Left ventricle myocardium inferior (tissue), 1 donor: ENCODE measurements around the gene CXCL6. TPM values are rescaled to one million over a fixed set of nuclear protein-coding genes. Genes with fewer than 3 reads are reported as not detected.

Experiments used
- DNase-seq: peaks from one replicate; pipeline ENCODE4 v3.0.0-alpha.2; 2020
- H3K27ac ChIP-seq: fragments of 200-600 bp; replicated peaks from 2 replicates; pipeline ENCODE4 v1.8.0; 2021
- H3K27me3 ChIP-seq: fragments of 200-600 bp; 2 replicates; pipeline ENCODE4 v1.8.0; 2021; ENCODE audit warnings: low read depth
- H3K36me3 ChIP-seq: fragments of 200-600 bp; 2 replicates; pipeline ENCODE4 v1.8.0; 2021
- H3K4me1 ChIP-seq: fragments of 200-600 bp; 2 replicates; pipeline ENCODE4 v1.8.0; 2021
- H3K4me3 ChIP-seq: fragments of 200-600 bp; 2 replicates; pipeline ENCODE4 v1.8.0; 2021; ENCODE audit warnings: mild to moderate bottlenecking, moderate library complexity
- H3K9me3 ChIP-seq: fragments of 200-600 bp; replicated peaks from 2 replicates; pipeline ENCODE4 v1.8.0; 2021
- CTCF ChIP-seq: fragments of 200-600 bp; IDR thresholded peaks from 2 replicates; pipeline ENCODE4 v1.8.0; 2021; ENCODE audit warnings: antibody characterized with exemption, mild to moderate bottlenecking, borderline replicate concordance
- intact Hi-C: fragments of 100-400 bp; cut with micrococcal nuclease; formaldehyde crosslinking; loops from one replicate; pipeline ENCODE4 v1.11.0; 2022
- total RNA-seq: library from RNA; stranded (reverse); fragmentation: NEBNext Ultra II Directional; extraction: Animal tissue kit (Norgen Biotek cat#: 25700); gene quantifications from one replicate; pipeline ENCODE4 v1.2.1, GENCODE V29; 2021
- donor health status: DM: no; HTN: yes; CAD: no; lungs with severe emphysema.

The CXCL6 gene
- total RNA-seq, 1 donor from 2014 or later, result not detected

DNA sequence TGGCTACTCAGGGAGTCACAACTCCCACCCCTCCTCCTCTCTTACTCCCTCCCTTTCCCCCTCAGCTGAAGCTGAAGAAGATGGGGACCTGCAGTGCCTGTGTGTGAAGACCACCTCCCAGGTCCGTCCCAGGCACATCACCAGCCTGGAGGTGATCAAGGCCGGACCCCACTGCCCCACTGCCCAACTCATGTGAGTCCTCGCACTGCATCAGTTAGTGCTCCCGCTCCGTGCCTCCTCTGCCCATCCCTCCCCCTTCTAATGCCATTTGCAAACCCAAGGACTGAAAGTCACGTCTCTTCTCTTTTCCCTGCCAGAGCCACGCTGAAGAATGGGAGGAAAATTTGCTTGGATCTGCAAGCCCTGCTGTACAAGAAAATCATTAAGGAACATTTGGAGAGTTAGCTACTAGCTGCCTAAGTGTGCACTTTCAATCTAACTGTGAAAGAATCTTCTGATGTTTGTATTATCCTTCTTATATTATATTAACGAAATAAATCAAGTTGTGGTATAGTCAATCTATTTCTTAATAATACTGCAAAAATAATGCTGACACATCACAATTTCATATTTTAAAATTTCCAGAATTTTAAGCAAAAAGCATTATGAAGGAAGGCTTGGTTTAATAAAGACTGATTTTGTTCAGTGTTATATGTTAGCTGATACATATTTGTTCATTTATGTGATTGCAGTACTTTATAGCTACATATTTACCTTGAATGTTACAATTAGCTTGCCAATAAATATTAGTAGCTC is 17.4 kb downstream of the CXCL6 start:
- Histone ChIP-seq H3K4me1 (peaks cover 7% of the 10 kb centered on the region), H3K27me3 (peaks cover 31% of the 10 kb centered on the region), H3K9me3 (no peaks in the 10 kb centered on the region), H3K27ac (no peak overlapping the region), H3K36me3 (no peaks in the 10 kb centered on the region), H3K4me3 (peak overlapping the region; percentile 40)
- intact Hi-C loops, result no loop called here
- TF ChIP-seq CTCF, result no peak
- DNase-seq, result no peak

GRCh38 chr4:73855406-73855805 is 18.9 kb downstream of the CXCL6 start:
- intact Hi-C loops, result no loop called here
- Histone ChIP-seq H3K9me3 (no peaks in the 10 kb centered on the region), H3K36me3 (no peaks in the 10 kb centered on the region), H3K27me3 (peaks cover 31% of the 10 kb centered on the region), H3K4me3 (no peak overlapping the region), H3K4me1 (peaks cover 7% of the 10 kb centered on the region), H3K27ac (no peak overlapping the region)
- no peak for TF ChIP-seq CTCF
- DNase-seq, result no peak

GRCh38 chr4:73856518-73856917 is 20.0 kb downstream of the CXCL6 start:
- no peak overlapping the region for H3K27ac ChIP-seq
- peaks cover 7% of the 10 kb centered on the region for H3K4me1 ChIP-seq
- no peaks in the 10 kb centered on the region for H3K9me3 ChIP-seq
- intact Hi-C loops, result no loop called here
- no peaks in the 10 kb centered on the region for H3K36me3 ChIP-seq
- H3K27me3 ChIP-seq, result peaks cover 31% of the 10 kb centered on the region
- no peak overlapping the region for H3K4me3 ChIP-seq
- no peak for DNase-seq
- no peak for TF ChIP-seq CTCF

DNA sequence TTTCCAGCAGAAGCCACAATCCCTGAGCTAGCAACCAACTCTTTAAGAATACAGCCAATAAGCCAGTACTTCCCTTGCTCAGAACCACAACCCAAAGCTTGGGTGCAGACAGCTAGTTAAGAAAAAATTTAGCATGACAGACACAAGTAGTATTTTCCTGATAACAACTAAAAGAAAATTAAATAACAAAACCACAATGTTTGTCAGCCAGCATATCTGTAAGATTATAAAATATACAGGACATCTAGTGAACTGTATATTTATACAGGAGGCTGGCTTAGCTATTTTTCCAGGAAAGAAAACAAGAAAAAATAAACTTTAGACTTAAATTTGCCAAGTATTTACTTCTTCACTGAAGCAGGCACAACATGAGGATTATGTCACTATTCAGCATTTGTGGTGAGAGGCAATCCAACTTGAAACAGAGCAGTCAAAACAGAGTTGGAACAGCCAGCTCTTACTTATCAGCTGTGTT is 23.2 kb downstream of the CXCL6 start:
- H3K27ac ChIP-seq, result peak overlapping the region; percentile 42
- no peaks in the 10 kb centered on the region for H3K36me3 ChIP-seq
- intact Hi-C loops, result no loop called here
- H3K4me1 ChIP-seq, result no peaks in the 10 kb centered on the region
- no peak overlapping the region for H3K4me3 ChIP-seq
- DNase-seq, result no peak
- H3K27me3 ChIP-seq, result peaks cover 5% of the 10 kb centered on the region
- no peaks in the 10 kb centered on the region for H3K9me3 ChIP-seq
- TF ChIP-seq CTCF, result no peak

GRCh38 chr4:73860181-73860580 is 23.7 kb downstream of the CXCL6 start:
- no peak for TF ChIP-seq CTCF
- intact Hi-C loops, result no loop called here
- H3K4me1 ChIP-seq, result no peaks in the 10 kb centered on the region
- no peak overlapping the region for H3K4me3 ChIP-seq
- peaks cover 3% of the 10 kb centered on the region for H3K27me3 ChIP-seq
- H3K36me3 ChIP-seq, result no peaks in the 10 kb centered on the region
- H3K27ac ChIP-seq, result peak overlapping the region; percentile 42
- H3K9me3 ChIP-seq, result no peaks in the 10 kb centered on the region
- DNase-seq, result no peak
